Naive B cell (primary cell): ENCODE measurements around the gene FLOT1. TPM values are rescaled to one million over a fixed set of nuclear protein-coding genes. Genes with fewer than 3 reads are reported as not detected.
A peak's percentile ranks its signal among the peaks of the same experiment; 100 is the strongest.
"Not testable (repeated sequence)": the region's sequence is repeated elsewhere in the genome, so short reads cannot be mapped to it uniquely, and the experiment has no call there.

Source experiments
- ATAC-seq, 2 donors: fragments of 150-1000 bp; cut with Tn5 transposase; 2 replicates each; pipeline ENCODE4 v1.10.0; 2021; ENCODE audit warnings: low read depth in 2 of 2, mild to moderate bottlenecking in 2 of 2, moderate library complexity in 2 of 2
- DNase-seq: peaks from one replicate; pipeline ENCODE4 v3.0.0; 2022
- H3K27ac Mint-ChIP-seq, 6 donors: one replicate each; pipeline ENCODE4 v1.8.0; 2020 to 2022; ENCODE audit warnings: mild to moderate bottlenecking in 6 of 6, mixed read lengths in 6 of 6, moderate library complexity in 5 of 6, inconsistent platforms in 2 of 6
- H3K27me3 Mint-ChIP-seq, 3 donors: one replicate each; pipeline ENCODE4 v1.8.0; 2021 to 2022; ENCODE audit warnings: mixed read lengths in 3 of 3, mild to moderate bottlenecking in 1 of 3
- H3K36me3 Mint-ChIP-seq, 2 donors: one replicate each; pipeline ENCODE4 v1.8.0; 2020 to 2022; ENCODE audit warnings: mixed read lengths in 2 of 2, inconsistent platforms in 1 of 2, mild to moderate bottlenecking in 1 of 2
- H3K4me1 Mint-ChIP-seq, 3 donors: one replicate each; pipeline ENCODE4 v1.8.0; 2020 to 2022; ENCODE audit warnings: mixed read lengths in 3 of 3, inconsistent platforms in 1 of 3, mild to moderate bottlenecking in 1 of 3, moderate library complexity in 1 of 3
- H3K4me3 Mint-ChIP-seq, 8 donors: one replicate each; pipeline ENCODE4 v1.8.0; 2020 to 2022; ENCODE audit warnings: mild to moderate bottlenecking in 8 of 8, mixed read lengths in 8 of 8, moderate library complexity in 8 of 8, inconsistent platforms in 2 of 8
- H3K9me3 Mint-ChIP-seq, 7 donors: one replicate each; pipeline ENCODE4 v1.8.0; 2020 to 2022; ENCODE audit warnings: mixed read lengths in 7 of 7, mild to moderate bottlenecking in 5 of 7, inconsistent platforms in 2 of 7, moderate library complexity in 1 of 7
- polyA plus RNA-seq, 6 donors: library from polyadenylated mRNA; unstranded; fragments of 300-500 nt; fragmentation: Illumina TruSeq; gene quantifications; one replicate each; pipeline ENCODE4 v1.2.3, GENCODE V29; 2021; ENCODE audit warnings: low read depth in 6 of 6

Gene FLOT1
- polyA plus RNA-seq, 6 donors from 2014 or later, result 43.5 to 65.2 (median 52.4) TPM

GRCh38 chr6:30763618-30764489 is 21.4 kb upstream of the FLOT1 start:
- peak overlapping the region in 1 of 8 donors; percentile 11 for H3K4me3 Mint-ChIP-seq

GRCh38 chr6:30763155-30763617 is 20.7 kb upstream of the FLOT1 start:
- Mint-ChIP-seq H3K36me3 (peaks cover 0 to 7% of the 10 kb centered on the region in 2 donors), H3K9me3 (peaks cover 0 to 9% (median 0%) of the 10 kb centered on the region in 7 donors), H3K27ac (no peak overlapping the region), H3K4me3 (no peak overlapping the region), H3K27me3 (peaks cover 10 to 23% (median 13%) of the 10 kb centered on the region in 3 donors), H3K4me1 (peaks cover 0 to 22% (median 13%) of the 10 kb centered on the region in 3 donors)
- DNase-seq (no peak), ATAC-seq (no peak)

More at GRCh38 chr6:30763618-30764489, 21.4 kb upstream of the FLOT1 start:
- no peak for DNase-seq
- peak overlapping the region in 1 of 6 donors; percentile 29 for H3K27ac Mint-ChIP-seq
- no peak for ATAC-seq
- H3K36me3 Mint-ChIP-seq, result peaks cover 0 to 7% of the 10 kb centered on the region in 2 donors
- H3K9me3 Mint-ChIP-seq, result peaks cover 0 to 9% (median 0%) of the 10 kb centered on the region in 7 donors
- H3K27me3 Mint-ChIP-seq, result peaks cover 10 to 23% (median 13%) of the 10 kb centered on the region in 3 donors
- peaks cover 0 to 21% (median 14%) of the 10 kb centered on the region in 3 donors for H3K4me1 Mint-ChIP-seq

- H3K27me3 Mint-ChIP-seq, result peaks cover 5 to 28% (median 13%) of the 10 kb centered on the region in 3 donors
- H3K9me3 Mint-ChIP-seq, result peaks cover 0 to 9% (median 0%) of the 10 kb centered on the region in 7 donors
- DNase-seq (no peak), ATAC-seq (no peak)
- peaks cover 0 to 19% (median 13%) of the 10 kb centered on the region in 3 donors for H3K4me1 Mint-ChIP-seq
- H3K27ac Mint-ChIP-seq, result no peak overlapping the region
- no peak overlapping the region for H3K4me3 Mint-ChIP-seq
- peaks cover 0 to 7% of the 10 kb centered on the region in 2 donors for H3K36me3 Mint-ChIP-seq
These were observed 19.4 kb upstream of the FLOT1 start for GRCh38 chr6:30761791-30762429.

- ATAC-seq (no peak), DNase-seq (no peak)
- Mint-ChIP-seq H3K4me1 (peaks cover 0 to 17% (median 13%) of the 10 kb centered on the region in 3 donors), H3K27ac (no peak overlapping the region), H3K36me3 (peaks cover 0 to 7% of the 10 kb centered on the region in 2 donors), H3K9me3 (peaks cover 0 to 9% (median 0%) of the 10 kb centered on the region in 7 donors), H3K4me3 (peak overlapping the region in 1 of 8 donors; percentile 38), H3K27me3 (peaks cover 5 to 28% (median 19%) of the 10 kb centered on the region in 3 donors)
These were observed 18.1 kb upstream of the FLOT1 start for GRCh38 chr6:30760549-30760948.

- peak overlapping the region in 1 of 8 donors; percentile 70 for H3K4me3 Mint-ChIP-seq
- peaks cover 0 to 17% (median 13%) of the 10 kb centered on the region in 3 donors for H3K4me1 Mint-ChIP-seq
- DNase-seq, result no peak
- H3K9me3 Mint-ChIP-seq, result peaks cover 0 to 9% (median 0%) of the 10 kb centered on the region in 7 donors
- ATAC-seq, result no peak
- peaks cover 5 to 20% (median 19%) of the 10 kb centered on the region in 3 donors for H3K27me3 Mint-ChIP-seq
- H3K36me3 Mint-ChIP-seq, result peaks cover 0 to 7% of the 10 kb centered on the region in 2 donors
- no peak overlapping the region for H3K27ac Mint-ChIP-seq
These were observed 17.2 kb upstream of the FLOT1 start for GRCh38 chr6:30759575-30760239.

- no peak for ATAC-seq
- Mint-ChIP-seq H3K27me3 (peaks cover 0 to 10% (median 5%) of the 10 kb centered on the region in 3 donors), H3K9me3 (peaks cover 0 to 3% (median 0%) of the 10 kb centered on the region in 7 donors)
These were observed 14.9 kb upstream of the FLOT1 start for GRCh38 chr6:30757261-30757904.

GRCh38 chr6:30756405-30757003 is 14.0 kb upstream of the FLOT1 start:
- not testable (repeated sequence) for DNase-seq, H3K4me3 Mint-ChIP-seq, ATAC-seq, H3K36me3 Mint-ChIP-seq, H3K9me3 Mint-ChIP-seq, H3K27ac Mint-ChIP-seq
- Mint-ChIP-seq H3K27me3 (peaks cover 0 to 14% (median 5%) of the 10 kb centered on the region in 3 donors), H3K4me1 (peaks cover 0 to 21% (median 20%) of the 10 kb centered on the region in 3 donors)

More at GRCh38 chr6:30757261-30757904, 14.9 kb upstream of the FLOT1 start:
- peak overlapping the region in 1 of 6 donors; percentile 57 for H3K27ac Mint-ChIP-seq
- no peaks in the 10 kb centered on the region for H3K36me3 Mint-ChIP-seq
- H3K4me1 Mint-ChIP-seq, result peaks cover 0 to 21% (median 18%) of the 10 kb centered on the region in 3 donors
- no peak overlapping the region for H3K4me3 Mint-ChIP-seq
- DNase-seq, result no peak

- H3K36me3 Mint-ChIP-seq, result no peaks in the 10 kb centered on the region
- no peak overlapping the region for H3K4me3 Mint-ChIP-seq
- peaks cover 0 to 14% (median 5%) of the 10 kb centered on the region in 3 donors for H3K27me3 Mint-ChIP-seq
- no peak for DNase-seq
- H3K27ac Mint-ChIP-seq, result no peak overlapping the region
- H3K4me1 Mint-ChIP-seq, result peaks cover 0 to 18% (median 17%) of the 10 kb centered on the region in 3 donors
- H3K9me3 Mint-ChIP-seq, result no peaks in the 10 kb centered on the region
- ATAC-seq, result no peak
These were observed 12.1 kb upstream of the FLOT1 start for GRCh38 chr6:30754631-30755030.

GRCh38 chr6:30752157-30752927 is 9.9 kb upstream of the FLOT1 start:
- peak overlapping the region in 1 of 6 donors; percentile 65 for H3K27ac Mint-ChIP-seq
- peaks cover 0 to 17% (median 3%) of the 10 kb centered on the region in 3 donors for H3K27me3 Mint-ChIP-seq
- H3K9me3 Mint-ChIP-seq, result no peaks in the 10 kb centered on the region
- no peak overlapping the region for H3K4me3 Mint-ChIP-seq
- DNase-seq (no peak), ATAC-seq (peak in 1 of 2 donors; percentile 36)
- peaks cover 0 to 7% (median 4%) of the 10 kb centered on the region in 3 donors for H3K4me1 Mint-ChIP-seq
- H3K36me3 Mint-ChIP-seq, result no peaks in the 10 kb centered on the region

- Mint-ChIP-seq H3K36me3 (no peaks in the 10 kb centered on the region), H3K9me3 (no peaks in the 10 kb centered on the region), H3K4me3 (no peak overlapping the region), H3K27ac (no peak overlapping the region), H3K27me3 (peaks cover 0 to 15% (median 0%) of the 10 kb centered on the region in 3 donors), H3K4me1 (peaks cover 0 to 8% (median 4%) of the 10 kb centered on the region in 3 donors)
- ATAC-seq, result no peak
- no peak for DNase-seq
These were observed 7.8 kb upstream of the FLOT1 start for GRCh38 chr6:30750379-30750668.

- Mint-ChIP-seq H3K4me3 (no peak overlapping the region), H3K27ac (no peak overlapping the region), H3K4me1 (peaks cover 3 to 14% (median 4%) of the 10 kb centered on the region in 3 donors), H3K36me3 (no peaks in the 10 kb centered on the region), H3K9me3 (no peaks in the 10 kb centered on the region), H3K27me3 (peaks cover 0 to 15% (median 0%) of the 10 kb centered on the region in 3 donors)
- ATAC-seq, result no peak
- no peak for DNase-seq
These were observed 7.3 kb upstream of the FLOT1 start for GRCh38 chr6:30749554-30750378.
